Suprapubic skin (tissue), 4 donors: ENCODE data around the gene MTG2. TPM values are rescaled to one million over a fixed set of nuclear protein-coding genes. Genes with fewer than 3 reads are reported as not detected.

Experiments used
- DNase-seq, 2 donors: peaks; one replicate each; pipeline ENCODE4 v3.0.0-alpha.2; 2019; ENCODE audit warnings: low spot score in 2 of 2
- H3K27ac ChIP-seq: fragments of 200-600 bp; sonication (generic); one replicate; pipeline ENCODE4 v1.5.1; 2019
- H3K27me3 ChIP-seq: fragments of 200-600 bp; sonication (generic); one replicate; pipeline ENCODE4 v1.5.1; 2019
- H3K36me3 ChIP-seq: fragments of 200-600 bp; sonication (generic); one replicate; pipeline ENCODE4 v1.5.1; 2019
- H3K4me1 ChIP-seq: fragments of 200-600 bp; sonication (generic); one replicate; pipeline ENCODE4 v1.5.1; 2019
- H3K4me3 ChIP-seq: fragments of 200-600 bp; sonication (generic); one replicate; pipeline ENCODE4 v1.5.1; 2019; ENCODE audit warnings: mild to moderate bottlenecking
- H3K9me3 ChIP-seq: fragments of 200-600 bp; sonication (generic); one replicate; pipeline ENCODE4 v1.5.1; 2019
- CTCF ChIP-seq, 2 donors: fragments of 200-600 bp in 1 of 2; fragments of 450-650 bp in 1 of 2; sonication (generic) in 1 of 2; IDR thresholded peaks; one replicate each; pipeline ENCODE4 v1.5.1; 2016 to 2019; ENCODE audit warnings: antibody characterized with exemption in 2 of 2, mild to moderate bottlenecking in 1 of 2, moderate library complexity in 1 of 2
- EP300 ChIP-seq: sonication (generic); formaldehyde crosslinking; IDR thresholded peaks from one replicate; pipeline ENCODE4 v1.6.1; 2017; ENCODE audit warnings: antibody characterized with exemption
- POLR2A ChIP-seq, 2 donors: fragments of 450-650 bp; IDR thresholded peaks; one replicate each; pipeline ENCODE4 v1.6.1; 2017; ENCODE audit warnings: antibody characterized with exemption in 2 of 2, mild to moderate bottlenecking in 2 of 2, moderate library complexity in 2 of 2
- POLR2AphosphoS5 ChIP-seq, 3 donors: sonication (generic); formaldehyde crosslinking; IDR thresholded peaks; one replicate each; pipeline ENCODE4 v1.6.1; 2017; ENCODE audit warnings: antibody characterized with exemption in 3 of 3
- WGBS: methylation state at CpG from one replicate; pipeline ENCODE4 v1.1.5; 2018; 5-methylcytosine and 5-hydroxymethylcytosine counted together
- total RNA-seq, 4 donors: library from RNA; depleted of rRNA; stranded (reverse); fragments of >200 nt; gene quantifications; one replicate each; pipeline ENCODE4 v1.1.0, GENCODE V29; 2016

MTG2 gene
- total RNA-seq, 4 donors from 2014 or later = 19.1 to 43.0 (median 30.3) TPM

GRCh38 chr20:62170536-62170935 lies 12.3 kb upstream of the MTG2 start:
- H3K4me3 ChIP-seq = no peak overlapping the region
- 85% methylated on average over 9 of the region's 9 CpGs for WGBS
- H3K27ac ChIP-seq = no peak overlapping the region
- H3K9me3 ChIP-seq = no peaks in the 10 kb centered on the region
- no peak for DNase-seq
- peaks cover 72% of the 10 kb centered on the region for H3K36me3 ChIP-seq
- no peak for TF ChIP-seq POLR2A (IDR thresholded peaks at IDR 0.05)
- H3K4me1 ChIP-seq = no peaks in the 10 kb centered on the region
- no peaks in the 10 kb centered on the region for H3K27me3 ChIP-seq

DNA sequence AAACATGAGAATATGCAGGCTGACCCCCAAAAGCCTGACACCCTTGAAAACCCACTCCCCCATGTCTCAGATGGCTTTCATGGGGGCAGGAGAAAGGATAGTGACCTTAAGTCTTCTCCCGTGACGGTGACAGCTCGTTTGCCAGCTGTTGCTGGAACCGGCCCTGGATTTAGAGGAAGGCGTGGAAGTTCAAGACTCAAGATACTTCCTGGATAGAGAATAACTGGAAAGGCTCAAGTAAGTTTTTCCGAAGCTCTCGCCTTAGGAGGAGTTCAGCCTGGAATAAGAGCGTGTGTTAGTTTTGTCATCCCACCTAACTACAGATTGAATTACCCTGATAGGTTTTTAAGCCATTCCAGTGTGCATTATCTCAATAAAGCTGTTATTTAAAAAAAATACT lies 11.6 kb upstream of the MTG2 start:
- H3K27me3 ChIP-seq = no peaks in the 10 kb centered on the region
- H3K4me1 ChIP-seq = no peaks in the 10 kb centered on the region
- H3K36me3 ChIP-seq = peaks cover 72% of the 10 kb centered on the region
- TF ChIP-seq POLR2A (IDR thresholded peaks at IDR 0.05) = no peak
- TF ChIP-seq POLR2AphosphoS5 (IDR thresholded peaks at IDR 0.05) = no peak
- no peak for TF ChIP-seq CTCF (IDR thresholded peaks at IDR 0.05)
- no peak for TF ChIP-seq EP300
- H3K27ac ChIP-seq = no peak overlapping the region
- DNase-seq = no peak
- 74% methylated on average over 8 of the region's 8 CpGs for WGBS
- H3K4me3 ChIP-seq = no peak overlapping the region
- no peaks in the 10 kb centered on the region for H3K9me3 ChIP-seq

DNA sequence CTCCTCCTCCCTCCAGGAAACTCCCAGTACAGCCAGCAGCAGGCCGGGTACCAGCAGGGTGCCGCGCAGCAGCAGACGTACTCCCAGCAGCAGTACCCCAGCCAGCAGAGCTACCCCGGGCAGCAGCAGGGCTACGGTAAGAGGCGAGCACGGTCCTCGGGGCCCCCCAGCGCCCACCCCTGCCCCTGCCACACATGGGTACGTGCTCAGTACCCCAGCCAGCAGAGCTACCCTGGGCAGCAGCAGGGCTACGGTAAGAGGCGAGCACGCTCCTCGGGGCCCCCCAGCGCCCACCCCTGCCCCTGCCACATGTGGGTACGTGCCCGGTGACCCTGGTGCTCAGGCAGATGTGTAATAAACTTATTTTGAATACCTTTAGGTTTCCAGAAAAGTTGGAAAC lies 10.2 kb upstream of the MTG2 start:
- 93% methylated on average over 14 of the region's 18 CpGs for WGBS
- Histone ChIP-seq H3K4me1 (no peaks in the 10 kb centered on the region), H3K36me3 (peaks cover 69% of the 10 kb centered on the region), H3K4me3 (no peak overlapping the region), H3K27ac (no peak overlapping the region), H3K27me3 (no peaks in the 10 kb centered on the region), H3K9me3 (no peaks in the 10 kb centered on the region)
- no peak for TF ChIP-seq POLR2AphosphoS5 (IDR thresholded peaks at IDR 0.05)
- no peak for TF ChIP-seq EP300
- no peak for TF ChIP-seq CTCF (IDR thresholded peaks at IDR 0.05)
- no peak for TF ChIP-seq POLR2A (IDR thresholded peaks at IDR 0.05)
- no peak for DNase-seq

- H3K4me3 ChIP-seq = no peak overlapping the region
- no peak overlapping the region for H3K27ac ChIP-seq
- H3K27me3 ChIP-seq = no peaks in the 10 kb centered on the region
- H3K36me3 ChIP-seq = peaks cover 68% of the 10 kb centered on the region
- H3K9me3 ChIP-seq = no peaks in the 10 kb centered on the region
- TF ChIP-seq POLR2A (IDR thresholded peaks at IDR 0.05) = no peak
- TF ChIP-seq POLR2AphosphoS5 (IDR thresholded peaks at IDR 0.05) = no peak
- TF ChIP-seq CTCF (IDR thresholded peaks at IDR 0.05) = no peak
- no peak for TF ChIP-seq EP300
- no peak for DNase-seq
- H3K4me1 ChIP-seq = no peaks in the 10 kb centered on the region
- 96% methylated on average over 28 of the region's 28 CpGs for WGBS
Measured at GRCh38 chr20:62174021-62174804, 8.6 kb upstream of the MTG2 start.

DNA sequence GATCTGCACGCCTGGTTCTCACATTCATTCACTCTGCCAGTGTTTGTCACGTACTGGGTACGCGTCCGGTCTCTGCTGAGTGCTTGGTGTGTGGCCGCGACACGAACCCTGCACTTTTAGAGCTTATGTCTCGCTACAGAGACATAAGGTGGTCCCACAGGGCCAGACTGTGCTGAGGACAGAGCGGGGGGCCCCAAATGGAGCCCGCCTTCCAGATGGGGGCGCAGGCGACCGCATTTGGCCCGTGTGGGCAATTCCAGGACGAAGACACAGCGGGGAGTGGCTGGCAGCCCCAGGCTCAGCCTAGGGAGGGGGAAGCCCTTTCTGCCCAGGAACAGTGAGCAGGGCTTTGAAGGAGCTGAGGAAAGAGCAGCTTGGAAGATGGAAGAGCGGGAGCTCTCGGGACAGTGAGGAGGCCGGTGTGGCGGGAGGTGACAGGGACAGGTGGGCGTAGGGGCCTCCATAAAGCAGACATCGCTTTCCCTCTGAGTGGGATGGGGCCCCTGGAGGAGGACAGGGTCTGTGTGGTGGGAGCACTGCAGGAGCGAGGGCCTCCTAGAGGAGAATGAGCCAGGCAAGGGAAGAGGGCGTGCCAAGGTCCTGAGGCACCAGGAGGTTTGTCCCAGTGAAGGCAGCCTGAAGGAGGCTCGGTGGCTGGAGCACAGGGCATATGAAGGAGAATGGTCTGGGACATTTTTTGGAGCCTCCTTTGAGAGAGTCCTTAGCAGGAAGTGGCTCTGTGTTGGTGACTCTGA lies 7.8 kb upstream of the MTG2 start:
- Histone ChIP-seq H3K36me3 (peaks cover 69% of the 10 kb centered on the region), H3K27ac (no peak overlapping the region), H3K4me3 (no peak overlapping the region), H3K9me3 (no peaks in the 10 kb centered on the region), H3K27me3 (no peaks in the 10 kb centered on the region), H3K4me1 (no peaks in the 10 kb centered on the region)
- no peak for DNase-seq
- 93% methylated on average over 24 of the region's 26 CpGs for WGBS
- TF ChIP-seq CTCF (IDR thresholded peaks at IDR 0.05) (no peak), POLR2A (IDR thresholded peaks at IDR 0.05) (no peak), POLR2AphosphoS5 (IDR thresholded peaks at IDR 0.05) (no peak)
